Activated naive CD4-positive, alpha-beta T cell (primary cell): ENCODE measurements around the gene RPS19.
A peak's percentile ranks its signal among the peaks of the same experiment; 100 is the strongest.

ENCODE experiments used
- DNase-seq, 4 experiments: peaks; one replicate each; lab custom pipeline; 2025; lab: John Stamatoyannopoulos, UW

The RPS19 gene

DNA sequence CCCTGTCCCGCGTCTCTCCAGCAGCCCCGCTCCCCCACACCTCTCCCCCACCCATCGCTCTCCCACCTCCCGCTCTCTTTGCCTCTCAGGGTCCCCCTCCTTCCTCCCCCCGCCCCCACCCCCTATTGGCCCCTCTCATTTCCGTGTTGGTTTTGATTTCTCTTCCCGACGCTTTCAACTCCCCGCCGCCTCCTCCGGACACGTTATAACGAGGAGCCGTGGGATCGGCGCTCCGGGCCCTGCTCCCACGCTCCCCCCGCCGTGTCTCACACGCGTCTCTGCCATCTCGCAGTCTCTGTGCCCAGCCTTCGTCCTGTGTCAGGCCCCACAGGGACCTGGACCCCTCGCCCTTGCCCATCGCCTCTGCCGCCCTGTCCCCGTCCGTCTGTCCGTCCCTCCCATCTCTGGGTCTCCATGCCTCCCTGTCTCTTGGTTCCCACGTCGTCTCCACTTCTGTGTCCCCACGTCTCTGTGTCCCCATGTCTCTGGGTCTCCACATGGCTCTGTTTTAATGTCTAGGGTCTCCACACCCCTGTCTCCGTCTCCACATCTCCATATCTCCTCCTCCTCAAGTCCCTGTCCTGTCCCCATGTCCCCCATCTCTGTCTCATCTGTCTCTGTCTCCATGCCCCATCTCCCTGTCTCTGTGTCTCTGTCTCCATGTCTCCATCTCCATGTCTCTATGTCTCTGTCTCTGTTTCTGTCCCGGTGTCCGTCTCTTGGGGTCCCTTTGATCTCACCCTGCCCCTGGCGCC is 55.1 kb downstream of the RPS19 start:
- no peak for DNase-seq

DNA sequence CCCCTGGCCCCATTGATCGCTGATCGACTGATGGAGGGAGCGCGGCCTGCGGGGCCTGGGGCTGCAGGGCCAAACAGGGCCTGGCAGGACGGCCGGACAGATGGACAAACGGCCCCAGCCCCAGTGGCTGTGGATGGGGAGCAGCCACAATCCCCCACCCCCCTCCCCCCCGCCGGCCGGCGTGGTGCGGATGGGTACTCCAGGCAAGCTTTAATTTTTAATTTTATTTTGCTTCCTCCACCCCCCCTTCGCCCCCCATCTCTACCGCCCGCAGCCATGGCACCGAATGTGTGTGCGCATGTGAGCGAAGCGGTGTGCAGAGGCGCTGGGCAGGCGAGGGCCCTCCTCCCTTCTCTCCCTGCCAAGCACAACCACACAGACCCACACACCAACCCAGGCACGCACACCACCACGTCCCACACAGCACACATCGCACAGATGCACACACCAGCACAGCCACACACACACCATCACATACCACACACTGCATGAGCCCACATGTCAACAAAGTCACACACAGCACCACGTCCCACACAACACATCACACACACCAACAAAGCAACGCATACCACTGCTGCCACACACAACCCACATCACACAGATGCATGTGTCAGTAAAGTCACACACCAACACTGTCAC is 55.8 kb downstream of the RPS19 start:
- DNase-seq, result peak in 1 of 4 experiments; percentile 30

DNA sequence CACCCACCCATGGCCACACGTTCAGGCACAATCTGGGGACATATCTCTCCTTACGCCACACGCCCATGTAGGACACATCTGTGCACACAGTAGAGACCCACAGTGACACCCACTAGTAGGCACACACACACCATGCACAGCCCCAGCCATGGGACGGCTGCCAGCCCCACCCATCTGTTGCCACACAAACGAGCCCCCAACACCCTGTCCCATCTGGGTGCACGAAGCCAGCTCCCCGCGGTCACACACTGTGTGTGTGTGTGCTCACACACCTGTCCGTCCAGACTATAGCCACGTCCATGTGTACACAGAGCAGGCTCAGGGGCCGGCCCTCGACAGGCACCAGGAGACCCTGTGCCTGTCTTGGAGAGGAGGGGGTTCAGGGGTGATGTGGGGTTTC is 57.6 kb downstream of the RPS19 start:
- no peak for DNase-seq

DNA sequence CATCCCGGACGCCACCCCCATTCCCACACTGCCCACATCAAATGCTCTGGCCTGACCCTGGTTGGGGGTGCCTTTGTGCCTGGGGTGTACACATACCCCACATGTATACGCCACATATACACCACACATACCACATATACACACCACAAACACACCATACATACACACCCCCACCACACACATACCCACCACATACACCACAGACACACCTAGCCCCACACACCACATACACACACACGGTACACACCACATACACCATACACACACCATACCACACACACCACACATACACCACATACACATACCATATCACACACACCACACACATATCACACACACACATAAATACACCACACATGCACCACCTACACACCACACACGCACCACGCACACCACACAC is 58.0 kb downstream of the RPS19 start:
- no peak for DNase-seq

DNA sequence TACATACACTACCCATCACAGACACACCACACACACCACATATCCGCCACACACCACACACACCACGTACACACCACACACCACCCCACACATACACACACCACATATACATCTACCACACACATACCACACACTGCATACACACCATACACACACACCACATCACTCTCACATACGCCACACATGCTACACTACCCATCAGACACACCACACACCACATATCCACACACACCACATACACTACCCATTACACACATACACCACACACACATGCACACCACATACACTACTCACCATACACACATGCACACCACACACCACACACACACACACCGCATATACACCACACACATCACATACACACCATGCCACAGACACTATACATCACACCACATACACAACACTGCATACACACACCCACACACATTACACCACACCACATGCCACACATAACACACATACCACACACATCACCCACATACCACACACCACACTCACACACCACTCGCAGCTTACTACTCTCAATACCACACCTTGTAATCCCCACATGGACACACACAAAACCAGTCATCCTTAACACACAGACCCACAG is 58.7 kb downstream of the RPS19 start:
- DNase-seq, result no peak

DNA sequence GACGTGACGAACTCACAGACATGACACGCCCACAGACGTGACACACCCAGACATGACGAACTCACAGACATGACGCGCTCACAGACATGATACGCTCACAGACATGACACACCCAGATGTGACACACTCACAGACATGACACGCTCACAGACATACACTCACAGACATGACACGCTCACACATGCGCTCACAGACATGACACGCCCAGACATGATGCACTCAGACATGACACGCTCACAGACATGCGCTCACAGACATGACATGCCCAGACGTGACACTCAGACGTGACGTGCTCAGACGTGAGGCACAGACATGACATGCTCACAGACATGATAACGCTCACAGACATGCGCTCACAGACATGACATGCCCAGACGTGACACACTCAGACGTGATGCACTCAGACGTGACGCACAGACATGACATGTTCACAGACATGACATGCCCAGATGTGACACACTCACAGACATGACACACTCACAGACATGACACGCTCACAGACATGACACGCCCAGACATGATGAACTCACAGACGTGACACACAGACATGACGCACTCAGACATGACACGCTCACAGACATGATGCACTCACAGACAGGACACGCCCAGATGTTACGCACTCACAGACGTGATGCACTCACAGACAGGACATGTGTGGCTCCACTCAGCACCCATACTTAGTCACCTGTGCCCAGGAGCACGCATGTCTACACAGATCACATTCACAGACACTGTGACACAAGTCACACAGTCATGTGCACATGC is 60.1 kb downstream of the RPS19 start:
- no peak for DNase-seq

DNA sequence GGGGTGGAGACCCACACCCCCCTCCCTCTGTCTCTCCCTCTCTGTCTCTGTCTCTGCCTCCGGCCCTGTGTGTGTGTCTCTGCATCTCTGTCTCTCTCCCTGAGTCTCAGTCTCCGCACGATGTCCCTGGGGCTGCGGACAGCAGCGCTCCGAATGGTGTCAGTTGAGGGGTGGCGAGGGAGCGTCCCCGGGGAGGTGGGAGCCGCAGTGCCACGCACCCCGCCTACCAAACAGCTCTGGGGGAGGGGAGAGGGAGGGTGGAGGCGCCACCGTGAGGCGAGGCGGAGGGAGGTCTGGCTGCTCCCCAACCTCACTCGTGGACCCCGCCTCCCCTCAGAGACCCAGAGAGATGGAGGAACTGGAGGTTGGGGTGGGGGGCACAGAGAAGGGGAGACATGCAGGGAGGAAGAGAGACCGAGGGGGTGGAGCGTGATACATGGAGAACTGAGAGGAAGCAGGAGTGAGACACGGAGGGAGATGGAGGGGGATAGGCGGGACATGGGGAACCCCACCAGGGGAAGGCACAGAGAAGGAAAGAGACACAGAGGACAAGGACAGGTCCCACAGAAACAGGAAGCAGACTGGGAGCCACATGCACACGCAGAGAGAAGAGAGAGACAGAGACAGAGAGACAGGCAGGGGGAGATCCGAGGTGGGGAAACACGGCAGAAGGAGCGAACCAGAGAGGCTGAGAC is 61.0 kb downstream of the RPS19 start:
- DNase-seq, result no peak

DNA sequence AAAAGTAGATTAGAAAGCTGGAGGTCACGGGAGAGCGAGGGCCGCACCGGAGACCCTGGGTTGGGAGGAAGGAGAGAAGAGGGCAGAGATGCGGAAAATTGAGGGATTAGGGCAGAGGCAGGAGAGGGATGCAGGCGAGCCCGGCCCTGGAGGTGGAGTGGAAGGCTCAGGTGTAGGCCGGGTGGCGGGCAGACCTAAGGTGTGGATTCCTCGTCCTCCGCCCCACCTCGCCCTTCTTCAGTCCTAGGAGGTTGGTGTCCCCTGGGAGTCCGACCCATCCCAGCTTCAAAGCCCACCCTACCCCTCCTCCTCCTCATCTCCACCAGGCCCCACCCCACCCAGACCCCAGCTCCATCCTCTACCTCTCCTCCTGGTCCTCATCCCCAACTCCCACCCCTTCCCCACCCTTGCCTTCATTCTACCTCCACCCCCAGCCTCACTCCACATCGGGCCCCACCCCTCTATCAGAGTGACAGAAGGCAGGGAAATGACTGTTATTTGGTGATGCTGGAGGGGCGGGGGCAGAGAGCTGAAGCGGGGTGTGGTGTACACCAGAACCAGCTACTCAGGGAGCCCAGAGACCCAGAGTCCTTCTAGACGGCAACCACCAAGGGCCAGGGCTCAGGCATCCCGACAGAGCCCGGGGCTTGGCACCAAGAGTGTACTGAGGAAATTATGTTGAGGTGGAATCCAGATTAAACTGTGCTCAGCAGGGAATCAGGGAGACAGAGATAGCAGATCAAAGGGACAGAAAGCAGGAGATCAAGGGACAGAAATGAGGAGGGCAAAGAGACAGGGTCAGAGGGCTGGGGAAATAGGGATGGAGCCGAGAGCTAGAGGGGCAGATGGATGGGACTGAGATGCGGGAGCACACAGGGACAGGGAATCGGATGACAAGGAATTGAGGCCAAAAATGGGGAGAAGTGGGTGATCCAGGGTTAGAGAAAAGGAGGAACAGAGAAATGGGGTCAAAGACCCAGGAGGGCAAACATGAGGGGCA is 61.8 kb downstream of the RPS19 start:
- DNase-seq, result no peak
